ENCODE results near the gene HOMER3. TPM values are rescaled to one million over a fixed set of nuclear protein-coding genes. Genes with fewer than 3 reads are reported as not detected.

The HOMER3 gene
- total RNA-seq, 1 donor from 2014 or later = 28.2 TPM

- Histone ChIP-seq H3K27me3 (no peaks in the 10 kb centered on the region), H3K9ac (no peak overlapping the region), H3F3A (ENCODE audit: low read depth) (no peaks in the 10 kb centered on the region), H2AFZ (replicated peaks) (no peak overlapping the region), H3K36me3 (no peaks in the 10 kb centered on the region), H3K4me1 (no peaks in the 10 kb centered on the region), H3K79me2 (ENCODE audit: low read depth) (no peaks in the 10 kb centered on the region), H3K4me2 (no peak overlapping the region), H4K20me1 (ENCODE audit: low read depth) (peaks cover 13% of the 10 kb centered on the region), H3K9me3 (ENCODE audit: low read depth) (no peaks in the 10 kb centered on the region), H3K27ac (no peak overlapping the region), H3K4me3 (no peak overlapping the region)
- Mint-ChIP-seq H3K27ac (no peak overlapping the region), H3K4me3 (no peak overlapping the region), H3K4me1 (no peaks in the 10 kb centered on the region), H3K9me3 (no peaks in the 10 kb centered on the region), H3K27me3 (ENCODE audit: insufficient read depth, low read depth) (peaks cover 6% of the 10 kb centered on the region), H3K36me3 (peaks cover 15% of the 10 kb centered on the region)
- no peak for DNase-seq (ENCODE audit: low spot score)
- TF ChIP-seq CTCF (IDR thresholded peaks at IDR 0.05) = no peak
- no peak for TF ChIP-seq EZH2phosphoT487 (IDR thresholded peaks at IDR 0.05)
- no peak for TF ChIP-seq EZH2 (IDR thresholded peaks at IDR 0.05)
These were observed 54.0 kb downstream of the HOMER3 start for GRCh38 chr19:18886972-18887371.

- H3K36me3 ChIP-seq = no peaks in the 10 kb centered on the region
- Mint-ChIP-seq H3K27ac (no peak overlapping the region), H3K4me1 (no peaks in the 10 kb centered on the region), H3K9me3 (no peaks in the 10 kb centered on the region), H3K4me3 (no peak overlapping the region), H3K27me3 (ENCODE audit: insufficient read depth, low read depth) (peaks cover 2% of the 10 kb centered on the region), H3K36me3 (peaks cover 13% of the 10 kb centered on the region)
- H3K4me1 ChIP-seq = no peaks in the 10 kb centered on the region
- DNase-seq (ENCODE audit: low spot score) = no peak
- H2AFZ ChIP-seq (replicated peaks) = no peak overlapping the region
- no peaks in the 10 kb centered on the region for H3K27me3 ChIP-seq
- no peak overlapping the region for H3K27ac ChIP-seq
- TF ChIP-seq EZH2phosphoT487 (IDR thresholded peaks at IDR 0.05) (no peak), EZH2 (IDR thresholded peaks at IDR 0.05) (no peak), CTCF (IDR thresholded peaks at IDR 0.05) (no peak)
- no peak overlapping the region for H3K4me3 ChIP-seq
- no peak overlapping the region for H3K4me2 ChIP-seq
- H3K9me3 ChIP-seq (ENCODE audit: low read depth) = no peaks in the 10 kb centered on the region
- H3K79me2 ChIP-seq (ENCODE audit: low read depth) = no peaks in the 10 kb centered on the region
- no peak overlapping the region for H3K9ac ChIP-seq
- no peaks in the 10 kb centered on the region for H3F3A ChIP-seq (ENCODE audit: low read depth)
- peaks cover 8% of the 10 kb centered on the region for H4K20me1 ChIP-seq (ENCODE audit: low read depth)
These were observed 57.3 kb downstream of the HOMER3 start for GRCh38 chr19:18883526-18884304.

GRCh38 chr19:18881491-18881890 lies 59.5 kb downstream of the HOMER3 start:
- Mint-ChIP-seq H3K27me3 (ENCODE audit: insufficient read depth, low read depth) (no peaks in the 10 kb centered on the region), H3K4me3 (no peak overlapping the region), H3K36me3 (peaks cover 24% of the 10 kb centered on the region), H3K4me1 (no peaks in the 10 kb centered on the region), H3K27ac (no peak overlapping the region), H3K9me3 (peaks cover 6% of the 10 kb centered on the region)
- Histone ChIP-seq H3K36me3 (no peaks in the 10 kb centered on the region), H3K9ac (no peak overlapping the region), H4K20me1 (ENCODE audit: low read depth) (peaks cover under 1% of the 10 kb centered on the region), H3F3A (ENCODE audit: low read depth) (no peaks in the 10 kb centered on the region), H3K9me3 (ENCODE audit: low read depth) (no peaks in the 10 kb centered on the region), H2AFZ (replicated peaks) (no peak overlapping the region), H3K79me2 (ENCODE audit: low read depth) (no peaks in the 10 kb centered on the region), H3K27me3 (no peaks in the 10 kb centered on the region), H3K4me2 (no peak overlapping the region), H3K4me1 (no peaks in the 10 kb centered on the region), H3K4me3 (no peak overlapping the region), H3K27ac (no peak overlapping the region)
- no peak for TF ChIP-seq EZH2 (IDR thresholded peaks at IDR 0.05)
- TF ChIP-seq CTCF (IDR thresholded peaks at IDR 0.05) = no peak
- no peak for TF ChIP-seq EZH2phosphoT487 (IDR thresholded peaks at IDR 0.05)
- no peak for DNase-seq (ENCODE audit: low spot score)
